Tibial artery (tissue), 4 donors: ENCODE results near the gene KCNC3.

Source experiments
- DNase-seq, 2 donors: peaks; one replicate each; pipeline ENCODE4 v3.0.0-alpha.2; 2019
- H3K27ac ChIP-seq, 2 donors: fragments of 200-600 bp; sonication (generic) in 1 of 2; 1 replicate in 1 of 2; 2 replicates in 1 of 2; pipeline ENCODE4 v1.5.1; 2018 to 2019; ENCODE audit warnings: mild to moderate bottlenecking in 1 of 2
- H3K27me3 ChIP-seq, 2 donors: fragments of 200-600 bp; sonication (generic) in 1 of 2; one replicate each; pipeline versions ENCODE4 v1.5.1 to v1.6.0; 2016 to 2019
- H3K36me3 ChIP-seq, 3 donors: fragments of 200-600 bp; sonication (generic) in 2 of 3; one replicate each; pipeline ENCODE4 v1.5.1; 2016 to 2019; ENCODE audit warnings: mild to moderate bottlenecking in 2 of 3
- H3K4me1 ChIP-seq, 4 donors: fragments of 200-600 bp; sonication (generic) in 2 of 4; 1 replicate in 3 of 4; 2 replicates in 1 of 4; pipeline ENCODE4 v1.5.1; 2016 to 2019
- H3K4me3 ChIP-seq, 2 donors: fragments of 200-600 bp; sonication (generic) in 1 of 2; 1 replicate in 1 of 2; 2 replicates in 1 of 2; pipeline ENCODE4 v1.5.1; 2018 to 2019; ENCODE audit warnings: mild to moderate bottlenecking in 2 of 2
- H3K9me3 ChIP-seq, 3 donors: fragments of 200-600 bp; sonication (generic) in 1 of 3; one replicate each; pipeline ENCODE4 v1.5.1; 2016 to 2019
- CTCF ChIP-seq, 2 experiments: fragments of 200-600 bp in 1 of 2; fragments of 450-650 bp in 1 of 2; IDR thresholded peaks; one replicate each; pipeline ENCODE4 v1.5.1; 2017 to 2019; ENCODE audit warnings: antibody characterized with exemption in 2 of 2, mild to moderate bottlenecking in 1 of 2, moderate library complexity in 1 of 2
- intact Hi-C: fragments of 100-400 bp; cut with DNase I; formaldehyde crosslinking; loops from one replicate; pipeline ENCODE4 v1.15.0; 2023; ENCODE audit warnings: low total_unique reads

KCNC3 gene

GRCh38 chr19:50376166-50377050, 47.2 kb upstream of the KCNC3 start, which contains the start of gene NR1H2:
NR1H2 (plus strand) TSS chr19:50376457; CDS start chr19:50377606, 1,149 bp downstream.
- peak within 1 kb of the TSS; percentile 66 to 97 for H3K4me3 ChIP-seq
- TF ChIP-seq CTCF (IDR thresholded peaks at IDR 0.05) = peak in 1 of 2 experiments; percentile 7
- DNase-seq = peak; percentile 94 to 97
- no peaks in the 10 kb centered on the region for H3K9me3 ChIP-seq
- H3K27me3 ChIP-seq = no peaks in the 10 kb centered on the region
- intact Hi-C loops = no loop called here
- H3K4me1 ChIP-seq = peaks cover 0 to 11% (median 5%) of the 10 kb centered on the region in 4 donors
- H3K36me3 ChIP-seq = peaks cover 37 to 43% (median 41%) of the 10 kb centered on the region in 3 donors
- H3K27ac ChIP-seq = peak within 1 kb of the TSS; percentile 92 to 100

DNA sequence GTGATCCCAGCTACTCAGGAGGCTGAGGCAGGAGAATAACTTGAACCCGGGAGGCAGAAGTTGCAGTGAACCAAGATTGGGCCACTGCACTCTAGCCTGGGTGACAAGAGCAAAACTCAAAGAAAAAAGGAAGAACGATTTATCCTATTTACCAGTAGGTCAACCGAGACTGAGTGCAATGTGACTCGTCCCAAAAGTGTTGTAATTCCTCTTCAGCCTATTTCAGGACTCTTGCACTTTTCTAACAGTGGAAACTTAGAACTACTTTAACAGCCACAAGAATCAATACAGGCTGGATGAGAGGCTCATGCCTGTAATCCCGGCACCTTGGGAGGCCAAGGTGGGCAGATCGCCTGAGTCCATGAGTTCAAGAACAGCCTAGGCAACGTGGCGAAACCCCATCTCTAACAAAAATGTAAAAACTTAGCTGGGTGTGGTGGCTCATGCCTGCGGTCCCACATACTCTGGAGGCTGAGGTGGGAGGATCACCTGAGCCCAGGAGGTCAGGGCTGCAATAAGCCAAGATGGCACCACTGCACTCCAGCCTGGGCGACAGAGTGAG, 42.8 kb upstream of the KCNC3 start:
- Histone ChIP-seq H3K27me3 (no peaks in the 10 kb centered on the region), H3K9me3 (no peaks in the 10 kb centered on the region), H3K4me3 (no peak overlapping the region), H3K4me1 (peaks cover 0 to 15% (median under 1%) of the 10 kb centered on the region in 4 donors), H3K36me3 (no peaks in the 10 kb centered on the region), H3K27ac (no peak overlapping the region)
- intact Hi-C loops = loop anchor here (2.0 kb wide), 1 partner anchor 43 kb away; no protein-coding TSS in a partner anchor
- no peak for DNase-seq
- no peak for TF ChIP-seq CTCF (IDR thresholded peaks at IDR 0.05)

GRCh38 chr19:50368649-50369570, 39.7 kb upstream of the KCNC3 start:
- TF ChIP-seq CTCF (IDR thresholded peaks at IDR 0.05) = peak; percentile 80 to 87
- DNase-seq = peak; percentile 87 to 92
- peaks cover 0 to 6% (median 0%) of the 10 kb centered on the region in 4 donors for H3K4me1 ChIP-seq
- intact Hi-C loops = no loop called here
- peak overlapping the region; percentile 64 to 65 for H3K27ac ChIP-seq
- no peaks in the 10 kb centered on the region for H3K36me3 ChIP-seq
- H3K4me3 ChIP-seq = peak overlapping the region; percentile 58 to 68
- H3K9me3 ChIP-seq = no peaks in the 10 kb centered on the region
- H3K27me3 ChIP-seq = no peaks in the 10 kb centered on the region

DNA sequence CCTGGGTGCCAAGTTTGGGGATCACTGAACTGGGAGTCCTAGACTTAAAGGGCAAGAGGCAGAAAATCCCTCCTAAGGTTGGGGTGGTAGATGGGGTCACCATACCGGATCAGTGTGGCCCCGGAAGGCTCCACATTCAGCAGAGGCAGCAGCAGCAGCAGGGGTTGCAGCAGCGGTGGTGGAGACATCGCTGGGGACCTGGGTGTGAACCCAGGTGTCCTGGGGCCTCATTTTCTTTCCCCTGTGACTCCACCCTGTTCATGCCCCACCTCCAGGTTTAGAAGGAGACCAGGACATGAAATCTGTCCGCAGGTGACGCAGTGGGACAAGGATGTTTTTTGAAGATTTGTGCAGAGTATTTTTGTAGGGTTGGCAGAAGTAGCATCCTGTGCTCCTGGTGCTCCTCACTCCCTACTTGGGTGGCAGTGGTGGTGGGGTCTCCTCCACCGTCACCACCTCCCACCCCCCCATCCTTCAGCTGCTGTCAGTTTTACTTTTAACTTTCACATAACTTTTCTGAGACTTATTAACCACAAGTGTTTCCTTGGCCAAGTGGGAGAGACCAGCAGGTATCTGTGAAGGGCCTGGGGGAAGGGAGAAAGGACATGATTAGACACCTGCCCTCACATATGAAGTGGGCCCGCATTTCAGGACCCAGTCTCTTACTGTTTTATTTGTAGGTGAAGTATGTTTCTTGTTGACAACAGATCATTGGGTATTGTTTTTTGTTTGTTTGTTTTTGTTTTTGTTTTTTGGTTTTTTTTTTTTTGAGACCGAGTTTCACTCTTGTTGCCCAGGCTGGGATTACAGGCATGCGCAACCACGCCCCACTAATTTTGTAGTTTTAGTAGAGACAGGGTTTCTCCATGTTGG, 36.5 kb upstream of the KCNC3 start, which contains the start of gene NAPSA:
Gene NAPSA (minus strand): TSS at position 206 of the 873 bp plus-strand sequence. CDS start 18 bp downstream, at position 188.
- Histone ChIP-seq H3K4me3 (no peak within 1 kb of the TSS), H3K36me3 (no peaks in the 10 kb centered on the region), H3K27me3 (no peaks in the 10 kb centered on the region), H3K9me3 (no peaks in the 10 kb centered on the region), H3K4me1 (peaks cover 0 to 6% (median 0%) of the 10 kb centered on the region in 4 donors), H3K27ac (no peak within 1 kb of the TSS)
- DNase-seq = no peak
- no peak for TF ChIP-seq CTCF (IDR thresholded peaks at IDR 0.05)
- intact Hi-C loops = no loop called here
